H1 (cell line): ENCODE results near the gene SLC25A22. TPM values are rescaled to one million over a fixed set of nuclear protein-coding genes. Genes with fewer than 3 reads are reported as not detected.

Experiments
- CTCF ChIA-PET: fragments of 300-600 bp; sonication (Branson Sonifier 250); formaldehyde crosslinking; loops from one replicate; lab custom pipeline; 2021; ENCODE audit not compliant: partially characterized antibody; lab: Charles Lee
- POLR2A ChIA-PET: fragments of 300-600 bp; sonication (Branson Sonifier 250); formaldehyde crosslinking; loops from one replicate; lab custom pipeline; 2021; ENCODE audit warnings: inconsistent platforms; ENCODE audit not compliant: partially characterized antibody; lab: Charles Lee
- DNase-seq, 2 experiments: peaks; one replicate each; pipeline versions ENCODE4 v3.0.0 to v3.0.0-alpha.2; 2010 to 2022; ENCODE audit warnings: low spot score in 2 of 2, low read depth in 1 of 2, mixed read lengths in 1 of 2
- FAIRE-seq: peaks from 2 replicates; lab custom pipeline; 2011; peaks lifted over from hg19 to GRCh38; lab: Jason Lieb, UNC
- H2AFZ ChIP-seq: 2 replicates; pipeline ENCODE4 v1.8.1; 2012; ENCODE audit warnings: low read length, inconsistent platforms
- H2AK5ac ChIP-seq: 2 replicates; pipeline ENCODE4 v1.6.1; 2013; ENCODE audit warnings: low read depth, low read length
- H2BK120ac ChIP-seq: replicated peaks from 2 replicates; pipeline ENCODE3; 2013; ENCODE audit warnings: low read depth, low read length, inconsistent platforms
- H2BK12ac ChIP-seq: 2 replicates; pipeline ENCODE4 v1.6.1; 2013; ENCODE audit warnings: low read depth, low read length
- H2BK15ac ChIP-seq: 2 replicates; pipeline ENCODE4 v1.6.1; 2013; ENCODE audit warnings: low read length
- H2BK20ac ChIP-seq: 2 replicates; pipeline ENCODE4 v1.6.1; 2013; ENCODE audit warnings: low read length
- H2BK5ac ChIP-seq: 2 replicates; pipeline ENCODE4 v1.6.1; 2013; ENCODE audit warnings: low read depth, low read length
- H3K14ac ChIP-seq: 2 replicates; pipeline ENCODE4 v1.6.1; 2013; ENCODE audit warnings: inconsistent platforms; ENCODE audit not compliant: insufficient read length
- H3K18ac ChIP-seq: 2 replicates; pipeline ENCODE4 v1.6.1; 2013; ENCODE audit warnings: low read length; ENCODE audit errors: extremely low read depth
- H3K23ac ChIP-seq: 2 replicates; pipeline ENCODE4 v1.6.1; 2013; ENCODE audit warnings: inconsistent platforms; ENCODE audit not compliant: insufficient read length
- H3K23me2 ChIP-seq: 2 replicates; pipeline ENCODE4 v1.6.1; 2013; ENCODE audit warnings: low read depth, low read length
- H3K27ac ChIP-seq: 2 replicates; pipeline ENCODE4 v1.6.1; 2011; ENCODE audit warnings: low read depth, low read length, inconsistent platforms
- H3K27me3 ChIP-seq, 4 experiments: replicated peaks in 1 of 4; 1 replicate in 1 of 4; 2 replicates in 3 of 4; pipeline versions ENCODE4 v1.6.1 to v1.8.1; 2011 to 2013; ENCODE audit warnings: low read length in 3 of 4, mild to moderate bottlenecking in 3 of 4, inconsistent platforms in 2 of 4, mixed read lengths in 2 of 4, moderate library complexity in 1 of 4; ENCODE audit not compliant: control insufficient read depth in 3 of 4, insufficient read depth in 3 of 4; ENCODE audit errors: extremely low read depth in 1 of 4
- H3K36me3 ChIP-seq, 4 experiments: 2 replicates each; pipeline versions ENCODE4 v1.6.1 to v1.8.1; 2011 to 2013; ENCODE audit warnings: mild to moderate bottlenecking in 4 of 4, low read length in 3 of 4, moderate library complexity in 2 of 4, control low read depth in 1 of 4, inconsistent platforms in 1 of 4; ENCODE audit not compliant: insufficient read depth in 4 of 4, control insufficient read depth in 2 of 4
- H3K4ac ChIP-seq: replicated peaks from 2 replicates; pipeline ENCODE3; 2013; ENCODE audit warnings: low read length, low read depth, mixed read lengths, inconsistent platforms; ENCODE audit not compliant: insufficient read length
- H3K4me1 ChIP-seq, 4 experiments: replicated peaks in 1 of 4; 1 replicate in 1 of 4; 2 replicates in 3 of 4; pipeline versions ENCODE4 v1.6.1 to v1.8.1; 2011 to 2013; ENCODE audit warnings: low read length in 3 of 4, inconsistent platforms in 2 of 4, mixed read lengths in 1 of 4; ENCODE audit not compliant: insufficient read depth in 4 of 4, control insufficient read depth in 3 of 4
- H3K4me2 ChIP-seq, 2 experiments: 2 replicates each; pipeline versions ENCODE4 v1.6.1 to v1.8.1; 2011 to 2013; ENCODE audit warnings: low read depth in 2 of 2, low read length in 2 of 2, control low read depth in 1 of 2, inconsistent platforms in 1 of 2, mild to moderate bottlenecking in 1 of 2; ENCODE audit not compliant: insufficient read depth in 1 of 2
- H3K4me3 ChIP-seq, 4 experiments: fragments of 200-600, 300-600 bp in 1 of 4; sonication (generic), shearing (Covaris generic), sonication (Bioruptor Twin) in 1 of 4; 2 replicates each; pipeline versions ENCODE4 v1.5.1 to v1.8.1; 2011 to 2016; ENCODE audit warnings: low read length in 4 of 4, low read depth in 3 of 4, control low read depth in 2 of 4, inconsistent platforms in 2 of 4, mild to moderate bottlenecking in 2 of 4, mixed read lengths in 1 of 4, moderate library complexity in 1 of 4; ENCODE audit not compliant: insufficient read depth in 2 of 4; ENCODE audit errors: extremely low read depth in 1 of 4
- H3K56ac ChIP-seq: replicated peaks from 2 replicates; pipeline ENCODE3; 2013; ENCODE audit warnings: low read depth, mild to moderate bottlenecking, mixed read lengths, low read length, inconsistent platforms; ENCODE audit not compliant: insufficient read length
- H3K79me1 ChIP-seq: 2 replicates; pipeline ENCODE4 v1.6.1; 2013; ENCODE audit warnings: low read depth, low read length, control low read depth
- H3K79me2 ChIP-seq, 2 experiments: 2 replicates each; pipeline versions ENCODE4 v1.6.1 to v1.8.1; 2012 to 2013; ENCODE audit warnings: low read length in 2 of 2, mild to moderate bottlenecking in 2 of 2, inconsistent platforms in 1 of 2; ENCODE audit not compliant: insufficient read depth in 2 of 2, control insufficient read depth in 1 of 2
- H3K9ac ChIP-seq, 4 experiments: replicated peaks in 1 of 4; 1 replicate in 1 of 4; 2 replicates in 3 of 4; pipeline versions ENCODE4 v1.6.1 to v1.8.1; 2011 to 2013; ENCODE audit warnings: low read depth in 3 of 4, low read length in 3 of 4, control low read depth in 2 of 4, mild to moderate bottlenecking in 2 of 4, moderate library complexity in 2 of 4, inconsistent platforms in 1 of 4; ENCODE audit errors: extremely low read depth in 1 of 4
- H3K9me3 ChIP-seq, 2 experiments: 2 replicates each; pipeline versions ENCODE4 v1.6.1 to v1.8.1; 2012 to 2013; ENCODE audit warnings: mild to moderate bottlenecking in 2 of 2, moderate library complexity in 2 of 2, control low read depth in 1 of 2, inconsistent platforms in 1 of 2, low read depth in 1 of 2, low read length in 1 of 2, mixed read lengths in 1 of 2; ENCODE audit not compliant: insufficient read depth in 2 of 2
- H4K20me1 ChIP-seq, 2 experiments: replicated peaks in 1 of 2; 2 replicates each; pipeline versions ENCODE3 to v1.8.1; 2011 to 2013; ENCODE audit warnings: inconsistent platforms in 2 of 2, low read length in 2 of 2, mild to moderate bottlenecking in 1 of 2; ENCODE audit not compliant: insufficient read depth in 2 of 2, control insufficient read depth in 1 of 2
- H4K5ac ChIP-seq: 2 replicates; pipeline ENCODE4 v1.6.1; 2013; ENCODE audit warnings: low read length, low read depth, mixed read lengths, inconsistent platforms; ENCODE audit not compliant: insufficient read length
- H4K8ac ChIP-seq: 2 replicates; pipeline ENCODE4 v1.8.0; 2013; ENCODE audit warnings: mild to moderate bottlenecking, moderate library complexity, low read length, inconsistent platforms; ENCODE audit not compliant: insufficient read depth; ENCODE audit errors: extremely low read depth
- H4K91ac ChIP-seq: replicated peaks from 2 replicates; pipeline ENCODE3; 2013; ENCODE audit warnings: low read length, mixed read lengths, inconsistent platforms; ENCODE audit not compliant: insufficient read length
- ASH2L ChIP-seq: fragments of 200-600, 300-600 bp; sonication (generic); IDR thresholded peaks from one replicate; pipeline ENCODE4 v1.7.1; 2017; ENCODE audit warnings: low read length
- BACH1 ChIP-seq: IDR thresholded peaks from 2 replicates; pipeline ENCODE4 v1.6.1; 2012; ENCODE audit warnings: low read length, improper control_type of control experiment
- BRCA1 ChIP-seq: IDR thresholded peaks from 2 replicates; pipeline ENCODE4 v1.6.1; 2012; ENCODE audit warnings: low read depth, low read length, improper control_type of control experiment
- GABPA ChIP-seq: IDR thresholded peaks from 2 replicates; pipeline ENCODE4 v1.6.1; 2011; ENCODE audit warnings: mild to moderate bottlenecking, low read length, moderate library complexity, borderline replicate concordance; ENCODE audit not compliant: insufficient read depth
- HDAC2 ChIP-seq, 2 experiments: fragments of 300-600 bp in 1 of 2; sonication (generic) in 1 of 2; IDR thresholded peaks; 2 replicates each; pipeline ENCODE4 v1.6.1; 2011 to 2012; ENCODE audit warnings: low read depth in 2 of 2, low read length in 2 of 2, mild to moderate bottlenecking in 2 of 2, moderate library complexity in 2 of 2, borderline replicate concordance in 1 of 2, inconsistent platforms in 1 of 2
- NANOG ChIP-seq: IDR thresholded peaks from 2 replicates; pipeline ENCODE4 v1.6.1; 2011; ENCODE audit warnings: low read length, low read depth, mild to moderate bottlenecking, inconsistent platforms; ENCODE audit not compliant: insufficient read depth, poor library complexity, severe bottlenecking
- WGBS, 2 experiments: shearing (Covaris generic) in 1 of 2; methylation state at CpG; one replicate each; pipeline versions ENCODE4 v1.1.6 to v1.1.7; 2013 to 2015; ENCODE audit warnings: low lambda C conversion rate in 2 of 2, mixed read lengths in 2 of 2, inconsistent platforms in 1 of 2, low coverage in 1 of 2, missing lambda C conversion rate in 1 of 2; ENCODE audit not compliant: insufficient replicate concordance in 2 of 2, insufficient coverage in 1 of 2, insufficient read length in 1 of 2; ENCODE audit errors: extremely low coverage in 1 of 2, missing lambda C conversion rate in 1 of 2; 5-methylcytosine and 5-hydroxymethylcytosine counted together
- polyA plus RNA-seq, 7 experiments: library from polyadenylated mRNA; depleted of rRNA in 3 of 7; stranded (reverse) in 5 of 7; unstranded in 2 of 7; fragments of >200 nt in 5 of 7; fragments of 200-250 nt in 2 of 7; gene quantifications; 1 replicate in 5 of 7; 2 replicates in 1 of 7; 4 replicates in 1 of 7; pipeline versions ENCODE4 v1.2.1 to v1.2.3, GENCODE V29; 2011 to 2013; ENCODE audit warnings: missing spikeins in 2 of 7, mixed read lengths in 2 of 7
- total RNA-seq: library from RNA; stranded (reverse); fragmentation: NEBNext Ultra II Directional; extraction: Animal tissue kit (Norgen Biotek cat#: 25700); gene quantifications from 2 replicates; pipeline ENCODE4 v1.2.1, GENCODE V29; 2021

SLC25A22 gene
- total and polyA plus RNA-seq, 2 of the 8 experiments (the other 6 are each of a cell fraction or from before 2014, with no cell fraction given) = 31.5 to 48.0 TPM

GRCh38 chr11:829176-829846, 31.2 kb upstream of the SLC25A22 start:
- H3K9me3 ChIP-seq = no peaks in the 10 kb centered on the region
- H3K27me3 ChIP-seq = peaks cover 6 to 41% (median 31%) of the 10 kb centered on the region in 4 experiments
- H4K91ac ChIP-seq = peak overlapping the region; percentile 88
- H2BK12ac ChIP-seq = peak overlapping the region; percentile 92; the same call in 1 of the 2 replicates
- 9% methylated on average over 40 of the region's 40 CpGs; no CpG with 5 or more reads in 1 of the 2 experiments for WGBS, 2 experiments
- H2AFZ ChIP-seq = no peak overlapping the region
- H3K79me2 ChIP-seq = no peaks in the 10 kb centered on the region; a peak in 1 of 4 replicates
- H3K4me2 ChIP-seq = peak overlapping the region; percentile 84 to 98
- H3K23me2 ChIP-seq = peaks cover 34% of the 10 kb centered on the region
- H4K8ac ChIP-seq = 0 out of 2 replicates have a peak overlapping the region, but pooled peaks have one; percentile 9
- ChIA-PET CTCF (interaction anchor here (0.8 to 3.5 kb wide), 8 partner anchors 10 to 71 kb away, joined by 3 to 26 read pairs (median 6); partner anchors contain the start of genes PNPLA2, POLR2L and TSPAN4), POLR2A (interaction anchor here (0.9 to 53.0 kb wide), 6 partner anchors 1 to 82 kb away, joined by 4 to 1917 read pairs (median 4); partner anchors contain the start of genes CD151, CEND1, CRACR2B and GATD1)
- no peak overlapping the region for H2BK20ac ChIP-seq
- no peaks in the 10 kb centered on the region; the same call in 1 of the 2 replicates for H3K79me1 ChIP-seq
- no peak overlapping the region for H3K56ac ChIP-seq
- H3K18ac ChIP-seq = peak overlapping the region; percentile 95
- H3K27ac ChIP-seq = no peak overlapping the region
- H3K4me1 ChIP-seq = peaks cover 0 to 51% (median 44%) of the 10 kb centered on the region in 4 experiments; a peak in 6 of 7 replicates
- H3K4me3 ChIP-seq = peak overlapping the region; percentile 45 to 74 (median 56)
- H3K23ac ChIP-seq = no peak overlapping the region
- FAIRE-seq (no peak), DNase-seq (peak in 1 of 2 experiments; percentile 76)
- peaks cover 0 to 4% (median under 1%) of the 10 kb centered on the region in 4 experiments; a peak in 1 of 8 replicates for H3K36me3 ChIP-seq
- peak overlapping the region in 3 of 4 experiments; percentile 5 to 45 (median 45); a peak in 3 of 7 replicates for H3K9ac ChIP-seq
- no peak overlapping the region for H3K4ac ChIP-seq
- H3K14ac ChIP-seq = no peak overlapping the region
- peak overlapping the region; percentile 85; the same call in 1 of the 2 replicates for H2BK5ac ChIP-seq
- peak overlapping the region; percentile 92; the same call in 1 of the 2 replicates for H2BK15ac ChIP-seq
- H2AK5ac ChIP-seq = peak overlapping the region; percentile 49; the same call in 1 of the 2 replicates
- TF ChIP-seq HDAC2 (IDR thresholded peaks at IDR 0.05; ENCODE audit: borderline replicate concordance in 1 of 2, low read depth in 2 of 2, low read length in 2 of 2) (0 out of 4 replicates have a peak, but pooled peaks of 1 of the 2 experiments have one; percentile 26), GABPA (peak; percentile 16; the same call in 1 of the 2 replicates), BRCA1 (no peak), ASH2L (peak; percentile 25), BACH1 (0 out of 2 replicates have a peak, but pooled peaks have one; percentile 9), NANOG (no peak)
- peaks cover 2 to 6% of the 10 kb centered on the region in 2 experiments for H4K20me1 ChIP-seq
- H2BK120ac ChIP-seq = no peak overlapping the region
- H4K5ac ChIP-seq = peak overlapping the region; percentile 20
